HG02970 (cell line): ENCODE data around the gene CAPN13.

Experiments
- ATAC-seq: cut with Tn5 transposase; IDR thresholded peaks from one replicate; pipeline ENCODE4 v1.9.1; 2021; ENCODE audit warnings: mild to moderate bottlenecking, moderate library complexity, moderate number of reproducible peaks; ENCODE audit not compliant: unreplicated experiment, low FRiP score

CAPN13 gene

GRCh38 chr2:30765876-30766470, 41.3 kb downstream of the CAPN13 start:
- ATAC-seq: no peak

- no peak for ATAC-seq
Observed at GRCh38 chr2:30765191-30765590, 42.1 kb downstream of the CAPN13 start.

DNA sequence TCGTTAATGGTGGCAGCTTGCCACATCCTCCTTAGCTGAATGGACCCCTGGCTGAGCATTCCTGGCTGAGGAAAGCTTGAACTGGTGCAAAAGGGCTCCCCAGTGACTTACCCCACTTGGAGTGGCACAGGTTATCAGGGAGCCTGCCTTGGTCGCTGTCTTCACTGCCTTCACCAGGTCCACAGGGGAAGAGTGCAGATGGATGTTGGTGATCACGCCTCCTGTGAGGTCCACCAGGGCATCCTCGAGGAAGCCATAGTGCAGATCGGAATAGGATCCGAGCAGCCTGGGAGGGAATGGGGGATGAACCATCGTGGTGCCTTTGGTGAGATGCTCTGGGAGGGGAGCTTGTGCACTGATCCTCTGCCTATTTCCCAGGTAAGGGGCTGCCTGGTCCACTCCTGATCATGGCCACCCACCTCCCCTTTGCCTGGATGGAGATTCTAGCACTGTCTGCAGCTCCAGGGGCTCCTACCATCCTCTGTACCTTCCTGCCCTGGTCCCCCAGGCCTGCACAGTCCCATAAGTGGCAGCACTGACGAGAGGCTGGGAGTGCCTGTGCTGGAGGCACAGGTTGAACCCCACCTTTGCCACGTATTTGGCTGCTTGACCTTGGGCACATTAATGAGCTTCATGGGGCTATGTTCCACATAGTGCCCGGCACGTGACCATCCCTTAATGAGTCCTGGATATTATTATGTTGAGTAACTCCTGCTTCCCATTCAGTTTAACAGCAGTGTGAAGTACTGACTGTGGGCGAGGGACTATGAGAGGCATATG, 43.0 kb downstream of the CAPN13 start:
- ATAC-seq: no peak

- ATAC-seq: no peak
Observed at GRCh38 chr2:30763151-30763660, 44.0 kb downstream of the CAPN13 start.

- no peak for ATAC-seq
Observed at GRCh38 chr2:30761226-30761625, 46.0 kb downstream of the CAPN13 start.

DNA sequence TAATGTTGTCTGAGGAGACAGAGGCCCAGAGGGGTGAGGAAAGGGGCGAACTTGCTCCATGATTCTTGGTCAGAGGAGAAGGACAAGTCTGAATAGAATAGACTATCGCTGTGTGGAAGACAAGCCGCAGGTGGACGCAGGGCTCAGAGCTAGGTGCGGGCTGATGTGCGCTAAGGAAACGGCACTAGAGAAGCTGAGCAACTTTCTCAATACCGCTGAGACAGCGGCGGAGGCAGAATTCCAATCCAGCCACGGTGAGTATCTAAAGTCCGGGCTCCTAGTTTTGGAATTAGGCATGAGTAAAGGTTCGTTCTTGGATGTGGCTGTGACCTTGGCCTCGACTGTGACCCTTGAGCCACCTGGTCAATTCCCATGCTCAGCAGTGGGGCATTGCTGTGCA, 47.8 kb downstream of the CAPN13 start:
- ATAC-seq: no peak

DNA sequence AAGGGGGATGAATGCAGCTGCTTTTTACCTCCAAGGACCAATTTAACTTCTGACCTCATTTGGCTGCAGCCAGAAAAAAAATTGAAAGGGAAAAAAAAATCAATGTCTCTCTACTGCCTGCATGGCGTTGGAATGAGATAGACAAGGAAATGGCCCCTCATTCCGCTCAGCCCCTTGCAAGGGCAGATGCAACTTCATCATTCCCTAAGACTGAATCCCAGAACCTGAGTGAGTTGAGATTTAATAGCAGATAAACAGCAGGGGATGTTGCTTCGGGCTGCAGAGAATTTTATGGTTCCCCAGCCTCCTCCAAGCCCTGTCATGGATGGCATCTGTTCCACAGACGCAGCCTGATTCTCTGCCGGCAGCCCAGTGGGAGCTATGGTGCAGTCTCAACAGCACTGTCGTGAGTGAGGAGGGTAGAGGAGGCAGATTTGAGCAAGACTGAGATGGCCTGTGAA, 49.0 kb downstream of the CAPN13 start:
- ATAC-seq: no peak

- ATAC-seq: no peak
Observed at GRCh38 chr2:30757749-30758148, 49.5 kb downstream of the CAPN13 start.

- ATAC-seq: no peak
Observed at GRCh38 chr2:30756971-30757370, 50.3 kb downstream of the CAPN13 start.

DNA sequence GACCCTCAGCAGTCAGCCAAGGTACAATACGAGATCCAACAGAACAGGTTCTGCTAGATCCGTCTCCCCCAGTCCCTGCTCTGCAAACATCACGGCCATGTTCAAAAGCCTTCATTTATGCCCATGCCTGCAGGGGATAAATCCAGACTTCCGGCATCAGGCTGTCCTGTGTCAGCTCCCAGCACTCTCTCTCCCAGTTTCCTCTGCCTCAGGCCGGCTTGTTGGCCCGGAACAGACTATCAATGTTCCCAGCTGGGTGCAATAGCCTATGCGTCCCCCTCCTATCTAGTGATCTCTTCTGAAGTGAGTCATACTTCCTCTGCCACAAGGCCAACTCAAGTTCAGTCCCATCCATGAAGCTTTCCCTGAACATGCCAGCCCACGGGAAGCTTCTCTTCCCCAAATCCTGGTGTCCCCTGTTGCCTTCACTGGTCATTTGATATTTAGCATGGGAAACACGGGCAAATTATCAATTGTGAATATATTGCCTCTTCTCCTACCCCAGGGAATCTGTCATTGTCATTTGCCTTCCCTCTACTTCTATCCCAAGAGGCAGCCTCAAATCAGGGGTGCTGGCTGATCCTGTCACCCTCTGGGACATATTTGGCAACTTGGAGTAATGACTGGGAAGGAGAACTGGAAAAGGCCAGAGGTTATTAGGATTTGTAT, 51.1 kb downstream of the CAPN13 start:
- no peak for ATAC-seq

GRCh38 chr2:30753630-30754029, 53.6 kb downstream of the CAPN13 start:
- ATAC-seq: no peak

DNA sequence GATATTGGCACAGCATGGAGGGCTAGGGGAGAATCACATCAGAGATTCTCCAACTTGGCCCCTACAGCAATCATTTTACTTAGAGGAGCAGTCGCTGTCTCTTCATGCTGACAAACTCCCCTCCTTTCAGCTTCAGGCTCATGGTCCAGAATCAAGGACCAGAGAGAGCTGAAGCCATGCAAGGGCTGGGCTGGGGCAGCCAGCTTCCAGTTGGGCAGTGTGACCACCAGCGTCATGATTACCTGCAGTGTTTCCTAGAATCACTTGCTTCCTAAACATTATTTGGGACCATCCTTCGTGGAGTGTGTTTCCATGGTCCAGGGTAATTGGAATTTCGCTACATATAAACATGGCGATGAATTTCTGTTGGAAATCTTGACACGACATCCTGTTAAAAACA, 54.4 kb downstream of the CAPN13 start:
- ATAC-seq: no peak

- ATAC-seq: no peak
Observed at GRCh38 chr2:30747206-30747605, 60.0 kb downstream of the CAPN13 start.

DNA sequence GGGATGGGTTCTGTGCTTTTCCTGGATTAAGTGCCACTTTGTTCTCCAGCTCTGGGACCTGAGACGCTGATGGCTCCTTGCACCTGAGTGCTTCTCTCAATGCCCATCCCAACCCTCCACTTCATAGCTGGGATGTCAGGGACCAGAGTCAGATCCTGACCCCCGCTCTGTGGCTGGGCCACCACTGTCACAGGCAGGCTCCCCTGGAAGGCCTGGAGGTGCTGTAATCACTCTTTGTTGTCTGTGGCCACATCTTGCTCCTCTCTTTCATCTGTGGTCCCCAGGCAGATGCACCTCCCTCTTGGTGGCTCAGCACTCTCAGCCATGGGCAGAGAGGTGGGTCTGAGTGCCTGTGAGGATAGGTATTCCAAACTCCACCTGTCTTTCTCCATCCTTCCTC, 62.4 kb downstream of the CAPN13 start:
- ATAC-seq: no peak

GRCh38 chr2:30741576-30741975, 65.7 kb downstream of the CAPN13 start:
- no peak for ATAC-seq

DNA sequence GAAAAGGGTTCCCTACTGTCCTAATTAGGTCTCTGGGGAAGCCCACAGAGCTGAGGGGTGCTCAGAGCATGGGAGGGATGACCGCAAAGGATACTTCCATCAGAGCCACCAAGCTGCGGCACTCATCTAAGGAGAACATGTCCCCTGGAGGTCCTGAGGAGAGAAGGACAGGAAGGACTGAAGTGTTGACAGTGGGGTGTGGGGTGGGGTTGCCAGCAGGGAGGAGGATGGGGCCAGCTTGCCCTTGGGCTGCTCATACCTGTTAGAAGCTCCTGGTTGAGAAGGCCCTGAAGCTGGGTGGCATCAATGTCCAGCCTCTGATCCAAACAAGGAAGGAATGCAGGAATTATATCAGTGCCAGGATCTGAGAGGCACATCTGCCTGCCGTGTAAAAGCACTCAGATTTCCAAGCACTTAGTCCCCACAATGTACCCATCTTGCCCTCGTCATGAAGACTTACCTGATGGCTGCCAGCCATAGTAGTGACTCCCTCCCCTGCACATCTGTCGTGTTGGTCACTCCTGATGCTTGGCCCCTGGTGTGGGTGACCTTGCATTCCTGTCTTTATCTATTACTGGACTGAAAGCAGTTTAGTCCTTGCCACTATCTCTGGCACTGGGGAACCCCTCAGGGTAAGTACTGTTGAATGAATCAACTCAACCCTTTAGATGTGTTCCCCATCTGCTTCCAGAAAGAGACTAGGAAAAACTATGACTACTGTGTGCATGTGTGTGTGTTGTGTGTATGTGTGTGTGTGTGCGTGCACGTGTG, 68.9 kb downstream of the CAPN13 start:
- ATAC-seq: no peak

DNA sequence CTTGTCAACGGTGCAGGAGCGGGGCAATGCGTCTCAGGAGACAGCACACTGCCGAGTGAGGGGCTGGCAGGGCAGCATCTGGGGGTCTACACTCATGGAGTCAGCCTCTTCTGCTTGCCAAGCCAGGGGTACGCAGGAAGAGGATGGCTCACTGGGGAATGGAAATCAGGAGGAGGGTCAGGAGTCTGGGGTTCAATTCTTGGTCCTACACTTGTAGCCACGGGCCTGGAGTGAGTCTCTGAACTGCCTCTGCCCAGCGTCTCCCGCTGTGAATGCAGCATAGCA, 70.0 kb downstream of the CAPN13 start:
- no peak for ATAC-seq

GRCh38 chr2:30736461-30737325, 70.6 kb downstream of the CAPN13 start:
- no peak for ATAC-seq

GRCh38 chr2:30733876-30734520, 73.2 kb downstream of the CAPN13 start:
- no peak for ATAC-seq
